Umbilical cord (tissue), 2 donors: ENCODE results near the gene GPR26. TPM values are rescaled to one million over a fixed set of nuclear protein-coding genes. Genes with fewer than 3 reads are reported as not detected.
"Not testable (repeated sequence)": the region's sequence is repeated elsewhere in the genome, so short reads cannot be mapped to it uniquely, and the experiment has no call there.

Experiments used
- DNase-seq: peaks from one replicate; pipeline ENCODE4 v3.0.0-alpha.2; 2015; ENCODE audit warnings: low spot score
- total RNA-seq: library from RNA; depleted of rRNA; stranded (reverse); fragments of >200 nt; gene quantifications from one replicate; pipeline ENCODE4 v1.2.3, GENCODE V29; 2014; ENCODE audit warnings: low replicate concordance; ENCODE audit not compliant: insufficient read depth

GPR26 gene
- total RNA-seq, 1 donor from 2014 or later: 0.72 TPM

DNA sequence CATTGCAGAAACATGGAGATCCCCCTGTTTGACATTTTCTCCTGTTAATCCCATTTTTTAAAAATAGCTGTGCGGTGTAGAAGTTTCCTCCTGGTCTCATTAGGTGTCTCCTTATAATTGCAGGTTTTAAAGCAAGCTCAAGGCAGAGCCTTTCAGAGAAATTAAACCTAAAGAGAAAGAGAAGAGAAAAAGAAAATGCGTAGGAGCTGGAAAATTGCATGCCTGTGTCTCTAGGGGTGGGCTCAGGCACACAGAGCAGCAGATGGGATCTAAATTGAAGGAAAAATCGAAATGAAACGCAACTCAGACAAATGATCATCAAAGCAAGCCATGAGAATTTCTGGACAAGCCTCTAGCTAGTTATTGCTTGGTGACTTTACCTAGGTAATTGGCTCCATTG lies 40.1 kb downstream of the GPR26 start:
- DNase-seq: no peak

DNA sequence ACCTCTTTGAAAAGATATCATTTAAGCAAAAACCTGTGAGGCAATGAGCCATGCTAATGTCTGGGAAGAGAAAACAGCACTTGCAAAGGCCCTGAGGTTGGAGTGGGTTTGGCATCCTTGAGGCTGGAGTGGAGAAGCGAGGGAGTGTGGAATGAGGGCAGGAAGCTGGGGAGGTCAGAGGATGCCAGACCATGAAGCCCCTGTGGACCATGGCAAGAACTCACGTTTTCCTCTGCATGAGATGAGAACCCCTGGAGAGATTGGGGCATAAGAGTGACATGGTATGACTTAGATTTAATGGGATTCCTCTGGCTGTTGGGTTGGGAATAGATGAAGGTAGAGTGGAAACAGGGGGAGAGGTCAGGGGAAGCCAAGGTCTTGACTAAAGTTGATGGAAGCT lies 49.4 kb downstream of the GPR26 start:
- DNase-seq: no peak

DNA sequence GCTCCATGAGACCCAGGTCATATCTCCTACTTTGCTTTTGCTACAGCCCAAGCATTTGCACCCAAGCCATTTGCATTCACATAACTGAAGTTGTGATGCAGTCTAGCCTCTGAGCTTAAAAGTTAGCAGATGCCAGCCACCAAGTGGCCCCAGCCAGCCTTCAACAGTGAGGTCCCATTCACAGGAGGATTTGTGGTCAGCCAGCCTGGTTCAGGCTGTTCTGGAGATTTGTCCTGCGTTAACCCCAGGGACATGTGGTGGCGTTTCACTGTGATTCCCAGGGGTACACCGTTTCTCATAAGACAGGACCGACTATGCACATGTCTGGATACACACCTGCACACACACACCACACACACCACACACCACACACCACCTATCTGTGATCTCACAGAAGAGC lies 51.2 kb downstream of the GPR26 start:
- DNase-seq: no peak

DNA sequence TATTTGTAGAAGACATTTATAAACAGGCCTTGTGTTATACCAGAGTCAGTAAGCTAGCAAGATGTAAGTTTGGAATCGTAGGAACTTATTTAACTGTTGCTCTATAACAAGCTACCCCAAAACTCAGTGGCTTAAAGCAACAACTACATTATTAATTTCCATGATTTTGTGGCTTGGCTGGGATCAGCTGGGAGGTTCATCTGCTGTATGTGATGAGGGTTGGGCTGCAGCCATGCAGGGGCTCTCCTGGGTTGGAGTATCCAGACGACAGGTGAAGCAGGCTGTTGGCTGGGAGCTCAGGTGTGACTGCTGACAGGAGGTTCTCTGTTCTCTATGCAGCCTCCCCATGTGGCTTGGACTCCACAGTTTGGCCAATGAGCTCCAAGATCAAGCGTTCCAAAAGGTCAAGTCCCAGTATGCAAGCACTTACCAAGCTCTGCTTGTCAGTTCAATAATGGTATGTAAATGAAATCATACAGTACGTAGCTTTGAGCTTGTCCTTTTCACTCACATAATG lies 52.4 kb downstream of the GPR26 start:
- DNase-seq: no peak

DNA sequence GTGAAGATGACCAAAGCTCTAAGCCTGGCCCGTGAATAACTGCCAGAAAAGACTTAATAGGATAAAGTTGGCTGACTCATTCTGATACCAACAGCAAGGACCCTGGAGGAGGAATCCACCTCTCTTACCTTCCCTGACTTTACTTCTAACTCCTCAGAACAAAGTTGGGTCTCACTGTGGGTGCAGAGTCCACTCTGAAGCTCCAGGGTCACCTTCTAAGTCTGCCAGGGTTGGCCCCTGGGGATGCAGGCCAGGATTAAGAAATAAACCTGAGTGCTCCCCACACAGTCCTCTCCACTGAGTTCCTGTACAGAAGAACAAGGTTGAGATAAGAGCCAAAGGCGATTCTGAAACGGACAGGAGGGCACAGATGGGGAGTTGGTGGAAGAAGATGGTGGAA lies 54.4 kb downstream of the GPR26 start:
- DNase-seq: no peak

DNA sequence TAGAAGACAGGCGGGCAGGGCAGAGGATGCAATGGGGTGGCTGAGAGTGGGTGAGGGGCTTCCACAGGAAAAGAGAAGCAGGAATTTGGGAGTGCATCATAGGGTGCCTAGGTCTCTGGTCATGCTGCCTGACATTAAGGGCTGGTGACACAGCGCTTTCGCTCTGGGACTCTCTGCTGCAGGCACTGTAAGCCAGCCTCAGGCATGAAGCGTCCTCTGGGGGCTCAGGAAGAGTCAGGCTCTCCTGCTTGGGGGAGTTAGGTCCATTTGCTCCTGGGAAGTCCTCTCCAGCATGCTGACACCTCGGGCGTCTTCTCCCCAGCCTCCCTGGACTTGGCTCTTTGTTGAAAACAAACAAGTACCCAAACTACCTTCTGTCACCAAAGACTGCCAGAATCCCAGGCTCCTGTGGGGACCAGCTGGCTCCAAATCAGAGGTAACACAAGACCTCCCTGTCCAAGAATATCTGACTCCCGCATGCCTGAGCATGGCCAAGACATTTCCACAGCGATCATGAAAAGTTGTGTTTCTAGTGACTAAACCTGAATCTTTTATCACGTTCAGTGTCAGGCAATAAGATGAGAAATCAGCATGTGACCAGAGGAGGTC lies 55.4 kb downstream of the GPR26 start:
- no peak for DNase-seq

DNA sequence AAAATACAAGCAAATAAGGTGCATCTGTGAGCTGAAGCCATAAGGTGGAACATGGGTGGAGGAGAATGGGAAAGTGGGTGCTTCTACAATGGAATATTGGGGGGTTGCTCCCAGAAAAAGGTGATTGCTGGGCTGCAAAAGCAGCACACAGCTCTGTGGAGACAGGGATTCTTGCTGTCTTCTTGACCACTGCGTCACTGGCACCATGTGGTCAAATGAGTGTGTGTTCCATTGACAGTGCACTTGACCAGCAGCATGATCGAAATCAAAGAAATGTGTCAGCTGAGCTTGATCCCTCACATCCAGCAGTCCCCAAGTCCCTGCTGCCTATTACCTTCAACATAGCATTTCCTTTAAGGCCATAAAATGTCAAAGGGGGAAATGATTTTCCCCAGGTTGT lies 56.2 kb downstream of the GPR26 start:
- no peak for DNase-seq

DNA sequence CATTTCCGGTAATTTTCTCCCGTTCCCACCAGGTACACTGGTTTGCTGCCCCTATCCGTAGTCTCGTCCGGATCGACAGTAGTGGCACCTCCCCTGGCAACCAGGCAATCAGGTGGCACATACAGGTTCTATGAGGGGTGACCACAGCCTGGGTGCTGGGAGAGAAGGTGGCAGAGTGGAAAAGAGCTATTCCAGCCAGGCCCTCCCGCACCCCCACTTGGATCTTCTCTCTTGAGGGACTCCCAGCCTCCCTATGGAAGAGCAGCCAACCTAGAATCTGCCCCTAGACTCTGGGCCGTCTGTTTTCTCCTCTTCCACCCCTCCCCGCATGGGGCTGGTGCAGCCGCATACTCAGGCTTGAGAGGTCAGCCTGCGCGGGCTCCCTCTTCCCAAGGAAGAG lies 58.6 kb downstream of the GPR26 start:
- no peak for DNase-seq

DNA sequence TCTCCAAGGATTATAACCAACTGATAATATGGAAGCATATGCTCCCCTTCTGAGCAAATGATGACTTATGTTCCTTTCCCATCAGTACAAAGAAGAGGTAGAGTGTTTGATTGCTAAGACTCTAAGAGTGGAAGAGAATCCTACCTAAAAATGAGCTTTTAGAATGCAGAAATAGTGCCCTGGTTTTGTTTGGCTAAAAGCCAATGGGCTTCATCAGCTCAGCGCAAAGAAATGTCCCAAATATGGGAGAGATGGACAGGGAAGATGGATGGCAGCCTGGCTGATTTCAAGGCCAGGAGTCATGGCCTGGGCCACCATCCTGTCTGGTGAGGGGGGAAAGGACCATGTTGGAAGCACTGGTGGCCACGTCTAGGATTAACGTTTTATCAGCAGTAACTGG lies 60.2 kb downstream of the GPR26 start:
- DNase-seq: no peak

DNA sequence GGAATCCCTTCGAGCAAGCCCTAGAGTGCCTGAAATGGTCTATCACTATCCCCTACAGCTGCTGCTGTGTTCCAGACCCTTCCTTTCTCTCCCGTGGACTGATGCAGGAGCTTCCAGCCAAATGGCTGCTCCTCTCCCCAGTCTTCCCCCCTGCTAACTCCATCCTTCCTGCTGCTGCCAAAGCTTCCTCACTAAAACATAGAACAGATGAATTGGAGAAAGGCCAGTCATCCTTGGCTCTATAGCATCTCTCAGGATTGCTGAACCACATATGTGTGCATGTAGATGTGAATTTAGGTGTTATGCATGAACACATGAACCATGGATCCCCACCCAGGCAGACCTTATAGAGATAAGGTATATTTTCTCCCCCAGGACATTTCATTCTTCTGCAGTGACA lies 60.7 kb downstream of the GPR26 start:
- no peak for DNase-seq

DNA sequence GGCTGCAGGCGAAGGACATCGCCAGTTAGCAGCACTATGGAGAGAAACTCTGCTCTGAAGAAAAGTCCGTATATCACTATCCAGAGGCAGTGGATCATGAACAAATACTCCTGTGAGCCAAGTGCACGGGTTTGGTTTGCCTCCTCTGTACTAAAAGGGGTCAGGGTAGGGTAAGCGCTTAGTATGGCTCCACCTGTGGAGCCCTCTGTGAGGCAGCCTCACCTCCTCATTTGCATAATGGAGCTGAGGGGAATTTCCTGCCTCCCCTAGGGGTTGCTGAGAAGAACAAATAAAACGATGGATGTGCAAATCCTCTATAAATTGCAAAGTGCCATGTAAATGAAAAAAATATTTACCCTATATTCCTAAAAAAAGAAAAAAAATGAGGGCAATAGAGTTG lies 63.4 kb downstream of the GPR26 start:
- no peak for DNase-seq

DNA sequence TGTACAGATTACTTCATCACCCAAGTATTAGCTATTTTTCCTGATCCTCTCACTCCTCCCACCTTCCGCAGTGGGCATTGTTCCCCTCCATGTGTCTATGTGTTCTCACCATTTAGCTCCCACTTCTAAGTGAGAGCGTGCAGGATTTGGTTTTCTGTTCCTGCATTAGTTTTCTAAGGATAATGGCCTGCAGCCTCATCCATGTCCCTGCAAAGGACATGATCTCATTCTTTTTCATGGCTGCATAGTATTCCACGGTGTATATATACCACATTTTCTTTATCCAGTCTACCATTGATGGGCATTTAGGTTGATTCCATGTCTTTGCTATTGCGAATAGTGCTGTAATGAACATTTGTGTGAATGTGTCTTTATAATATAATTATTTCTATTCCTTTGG lies 70.8 kb downstream of the GPR26 start:
- not testable (repeated sequence) for DNase-seq

DNA sequence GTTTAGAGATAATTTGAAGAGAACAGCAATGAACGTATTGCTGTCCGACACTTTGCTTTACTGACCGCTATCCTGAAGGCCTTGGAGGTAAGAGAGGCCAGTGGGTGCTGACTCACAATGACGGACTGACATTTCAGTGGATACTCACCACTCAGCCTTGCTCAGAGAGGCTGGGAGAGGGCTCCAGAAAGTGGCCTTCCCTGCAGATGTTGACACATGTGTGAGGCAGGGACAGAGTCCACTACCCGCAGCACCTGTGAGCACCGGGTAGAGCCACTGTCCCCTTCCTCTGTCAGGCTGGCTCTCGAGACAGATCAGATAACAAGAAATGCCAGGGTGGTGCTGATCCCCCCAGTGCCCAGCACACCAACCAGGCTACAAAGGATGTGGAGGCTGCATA lies 75.0 kb downstream of the GPR26 start:
- no peak for DNase-seq

DNA sequence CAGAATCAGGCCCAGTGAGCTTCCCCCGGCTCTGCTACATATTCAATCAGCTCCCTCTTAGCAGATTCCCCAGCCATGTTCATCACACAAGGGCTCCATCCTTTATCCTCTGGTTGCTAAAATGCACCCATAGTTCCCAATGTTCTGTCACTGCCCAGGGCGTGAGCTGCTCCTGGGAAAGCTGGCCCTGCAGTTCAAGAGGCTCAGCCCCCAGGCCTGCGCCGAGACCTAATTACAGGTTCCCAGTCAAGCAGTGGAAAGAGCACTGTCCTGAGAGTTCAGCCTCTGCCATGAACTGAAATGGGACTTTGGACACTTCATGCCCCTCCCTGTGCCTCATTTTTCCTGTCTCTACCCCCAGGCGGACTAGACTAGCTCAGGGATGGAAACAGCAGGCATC lies 75.6 kb downstream of the GPR26 start:
- DNase-seq: no peak

DNA sequence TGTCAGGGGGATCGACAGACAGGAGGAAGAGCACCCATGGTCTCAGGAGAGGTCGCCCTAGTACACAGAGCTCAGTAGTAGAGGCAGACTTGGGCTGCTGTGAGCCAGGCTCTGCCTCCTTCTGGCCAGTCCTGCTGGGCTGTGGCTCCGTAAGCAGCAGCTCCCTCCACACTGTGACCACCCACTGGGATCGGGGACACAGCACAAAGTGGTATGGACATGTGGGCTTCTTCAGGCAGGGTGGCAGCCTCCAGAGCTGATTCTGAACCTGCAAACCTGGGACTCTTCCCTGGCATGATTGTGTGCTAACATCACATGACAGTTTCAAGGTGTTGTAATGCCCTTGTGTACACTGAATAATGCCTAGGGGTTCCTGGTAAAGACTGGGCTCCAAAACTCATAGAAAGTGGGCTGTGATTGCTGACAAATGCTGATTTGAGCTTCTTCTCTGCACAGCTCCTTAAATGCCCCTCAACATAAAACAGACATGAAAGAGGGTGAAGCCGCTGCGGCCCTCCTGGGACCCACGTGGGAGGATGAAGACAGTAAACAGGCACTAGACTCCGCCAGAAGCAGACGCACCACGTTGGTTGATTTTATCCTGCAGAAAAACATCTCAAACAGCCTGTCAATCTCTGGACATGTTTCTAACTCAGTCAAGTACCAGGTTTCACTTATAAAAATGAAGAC lies 76.7 kb downstream of the GPR26 start:
- peak; percentile 66 for DNase-seq

DNA sequence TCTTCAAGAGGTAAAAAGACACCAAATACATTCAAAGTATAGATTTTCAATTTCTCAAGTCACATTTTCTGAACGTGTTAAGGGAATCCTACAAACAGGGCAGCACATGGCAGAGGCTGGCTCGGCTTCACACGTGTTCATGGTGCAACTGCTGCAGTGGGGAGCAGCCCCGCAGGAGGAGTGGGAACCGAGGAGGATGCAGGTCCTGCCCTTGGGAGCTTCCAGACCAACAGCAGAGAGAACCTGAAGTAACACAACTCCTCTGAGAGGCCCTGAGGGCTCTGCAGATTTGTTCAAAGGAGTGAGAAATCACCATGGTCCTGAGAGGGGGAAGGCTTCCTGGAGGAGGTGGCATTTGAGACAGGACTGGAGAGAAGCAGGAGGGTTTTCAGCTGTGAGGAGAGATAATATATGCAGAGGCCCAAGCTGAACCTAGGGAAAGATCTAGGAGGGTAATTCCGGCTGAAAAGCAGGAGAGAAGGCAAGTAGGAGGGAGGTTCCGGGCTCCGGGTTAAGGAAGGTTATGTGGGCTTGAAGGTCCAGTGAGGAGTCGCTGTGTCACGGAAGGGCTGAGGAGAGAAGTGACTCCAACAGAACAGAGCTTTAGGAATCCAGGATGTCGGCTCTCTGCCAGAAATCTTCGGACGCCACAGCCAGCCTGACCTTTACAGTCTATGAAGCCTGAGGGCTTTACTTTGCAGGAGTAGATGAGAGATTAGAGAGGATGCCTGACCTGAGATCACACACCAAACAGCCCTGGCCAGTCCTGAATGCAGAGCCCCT lies 77.5 kb downstream of the GPR26 start:
- DNase-seq: peak; percentile 48

DNA sequence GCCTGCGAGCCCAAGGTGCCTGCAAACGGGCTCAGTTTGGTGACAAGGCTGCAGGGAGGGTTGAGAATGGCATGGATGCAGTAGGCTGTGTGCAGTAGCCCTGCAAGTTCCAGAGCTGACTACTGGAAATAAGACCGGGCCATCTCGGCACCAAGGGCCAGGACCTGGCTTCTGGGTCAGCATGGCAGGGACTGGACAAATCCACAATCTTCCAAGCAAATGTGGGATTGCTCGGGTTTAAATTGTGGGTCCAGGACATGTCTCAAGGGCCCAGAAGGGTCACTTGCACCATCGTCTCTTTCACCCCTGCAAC lies 78.0 kb downstream of the GPR26 start:
- DNase-seq: no peak

Other genes starting within 250 kb of the GPR26 start
- 122 TPM for gene CPXM2, start 225.5 kb downstream of the GPR26 start, total RNA-seq